ENCODE results near the gene CCDC8.
"Not testable (repeated sequence)": the region's sequence is repeated elsewhere in the genome, so short reads cannot be mapped to it uniquely, and the experiment has no call there.

The CCDC8 gene

DNA sequence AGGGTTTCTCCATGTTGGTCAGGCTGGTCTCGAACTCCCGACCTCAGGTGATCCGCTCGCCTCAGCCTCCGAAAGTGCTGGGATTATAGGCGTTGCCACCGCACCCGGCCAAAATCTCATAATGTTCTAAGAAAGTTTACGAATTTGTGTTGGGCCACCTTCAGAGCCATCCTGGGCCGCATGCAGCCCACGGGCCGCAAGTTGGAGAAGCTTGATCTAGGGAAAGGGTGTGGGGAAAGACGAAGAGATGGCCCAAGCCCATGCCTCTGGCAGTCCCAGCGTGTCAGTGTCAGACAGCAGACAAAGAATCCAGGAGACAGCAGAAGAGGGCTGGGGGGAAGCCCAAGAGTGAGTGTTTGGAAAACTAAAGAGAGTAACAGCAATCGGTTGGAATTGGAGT lies 32.7 kb upstream of the CCDC8 start:
- DNase-seq (ENCODE audit: low read depth) = no peak
- no peak overlapping the region for H3K4me3 ChIP-seq (ENCODE audit: low read length)
- TF ChIP-seq, protein P1, sequence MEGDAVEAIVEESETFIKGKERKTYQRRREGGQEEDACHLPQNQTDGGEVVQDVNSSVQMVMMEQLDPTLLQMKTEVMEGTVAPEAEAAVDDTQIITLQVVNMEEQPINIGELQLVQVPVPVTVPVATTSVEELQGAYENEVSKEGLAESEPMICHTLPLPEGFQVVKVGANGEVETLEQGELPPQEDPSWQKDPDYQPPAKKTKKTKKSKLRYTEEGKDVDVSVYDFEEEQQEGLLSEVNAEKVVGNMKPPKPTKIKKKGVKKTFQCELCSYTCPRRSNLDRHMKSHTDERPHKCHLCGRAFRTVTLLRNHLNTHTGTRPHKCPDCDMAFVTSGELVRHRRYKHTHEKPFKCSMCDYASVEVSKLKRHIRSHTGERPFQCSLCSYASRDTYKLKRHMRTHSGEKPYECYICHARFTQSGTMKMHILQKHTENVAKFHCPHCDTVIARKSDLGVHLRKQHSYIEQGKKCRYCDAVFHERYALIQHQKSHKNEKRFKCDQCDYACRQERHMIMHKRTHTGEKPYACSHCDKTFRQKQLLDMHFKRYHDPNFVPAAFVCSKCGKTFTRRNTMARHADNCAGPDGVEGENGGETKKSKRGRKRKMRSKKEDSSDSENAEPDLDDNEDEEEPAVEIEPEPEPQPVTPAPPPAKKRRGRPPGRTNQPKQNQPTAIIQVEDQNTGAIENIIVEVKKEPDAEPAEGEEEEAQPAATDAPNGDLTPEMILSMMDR (conservative IDR thresholded peaks at IDR 0.05; ENCODE audit: low read depth, low read length) = no peak

DNA sequence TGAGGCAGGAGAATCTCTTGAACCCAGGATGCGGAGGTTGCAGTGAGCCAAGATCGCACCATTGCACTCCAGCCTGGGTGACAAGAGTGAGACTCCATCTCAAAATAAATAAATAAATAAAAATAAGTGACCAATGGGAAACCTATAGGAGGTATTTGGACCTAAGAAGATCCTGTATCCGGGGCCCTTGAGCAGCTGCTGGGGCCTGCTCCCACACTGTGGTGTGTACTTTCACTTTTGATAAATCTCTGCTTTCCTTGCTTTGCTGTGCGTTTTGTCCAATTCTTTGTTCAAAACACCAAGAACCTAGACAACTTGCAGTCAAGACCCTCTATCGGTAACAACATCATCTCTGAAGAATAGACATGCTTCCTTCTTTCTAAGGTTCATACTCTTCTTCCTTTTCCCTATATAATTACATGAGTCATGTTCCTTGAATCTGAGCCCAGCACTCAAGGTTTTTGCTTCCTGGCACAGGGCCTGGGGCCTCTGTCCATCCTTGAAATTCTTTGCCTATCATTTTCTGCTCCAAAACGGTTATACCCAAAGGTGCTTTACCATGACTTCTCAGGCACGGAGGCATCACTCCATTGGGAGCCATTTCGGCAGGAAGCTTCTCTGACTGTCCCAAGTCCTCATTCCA lies 29.6 kb upstream of the CCDC8 start:
- TF ChIP-seq, protein P1 (conservative IDR thresholded peaks at IDR 0.05; ENCODE audit: low read depth, low read length) = no peak
- no peak overlapping the region for H3K4me3 ChIP-seq (ENCODE audit: low read length)
- peak; percentile 14 for DNase-seq (ENCODE audit: low read depth)

DNA sequence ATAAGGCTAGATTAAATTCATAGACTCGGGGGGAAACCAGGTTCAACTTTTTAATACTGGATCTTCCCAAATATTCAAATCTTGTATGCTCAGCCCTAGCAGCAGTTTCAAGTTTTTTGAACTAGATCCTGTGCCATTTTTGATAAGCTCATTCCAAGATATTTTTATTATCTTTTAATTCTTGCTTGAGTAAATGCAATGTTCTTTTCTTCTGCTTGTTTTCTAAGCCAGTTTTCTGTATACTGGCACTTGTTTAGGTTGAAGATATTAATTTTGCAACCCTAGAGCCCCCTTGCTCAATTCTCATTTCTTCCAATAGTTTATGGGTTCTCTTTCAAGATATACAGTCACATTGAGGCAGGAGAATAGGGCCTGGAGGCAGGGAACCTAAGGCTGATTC lies 28.5 kb upstream of the CCDC8 start:
- no peak overlapping the region for H3K4me3 ChIP-seq (ENCODE audit: low read length)
- TF ChIP-seq, protein P1 (conservative IDR thresholded peaks at IDR 0.05; ENCODE audit: low read depth, low read length) = no peak
- DNase-seq (ENCODE audit: low read depth) = no peak

DNA sequence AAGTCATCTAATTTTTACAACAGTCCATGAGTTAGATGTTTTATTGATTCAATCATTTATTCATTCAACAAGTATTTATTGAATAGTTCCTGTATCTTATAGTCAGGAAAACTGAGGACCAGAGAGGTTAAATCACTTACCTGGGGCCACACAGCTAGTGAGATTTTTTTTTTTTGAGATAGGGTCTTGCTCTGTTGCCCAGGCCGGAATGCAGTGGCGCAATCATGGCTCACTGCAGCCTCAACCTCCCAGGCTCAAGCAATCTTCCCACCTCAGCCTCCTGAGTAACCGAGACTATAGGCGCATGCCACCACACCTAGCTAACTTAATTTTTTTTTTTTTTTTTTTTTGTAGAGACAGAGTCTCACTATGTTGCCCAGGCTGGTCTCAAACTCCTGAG lies 22.3 kb upstream of the CCDC8 start:
- not testable (repeated sequence) for H3K4me3 ChIP-seq (ENCODE audit: low read length); DNase-seq (ENCODE audit: low read depth)

DNA sequence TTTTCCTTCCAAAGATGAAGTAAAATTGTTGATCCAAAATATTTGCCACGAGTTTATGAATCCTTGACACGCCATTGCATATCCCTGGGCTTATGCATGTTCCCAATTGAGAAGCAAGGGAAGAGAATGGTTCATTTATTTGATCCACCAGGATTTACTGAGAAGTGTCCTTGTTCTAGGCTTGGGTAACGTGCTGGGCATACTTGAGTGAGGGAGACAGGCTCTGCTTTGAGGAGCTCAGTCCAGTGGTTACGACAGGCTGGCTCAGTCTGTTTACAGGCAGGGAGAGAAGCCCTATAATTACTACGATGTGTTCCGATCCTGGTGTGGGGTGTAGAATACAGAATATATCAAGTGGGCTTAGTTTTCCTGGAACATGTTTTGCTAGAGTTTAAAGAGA lies 21.6 kb upstream of the CCDC8 start:
- no peak for DNase-seq (ENCODE audit: low read depth)
- TF ChIP-seq, protein P1 (conservative IDR thresholded peaks at IDR 0.05; ENCODE audit: low read depth, low read length) = no peak
- H3K4me3 ChIP-seq (ENCODE audit: low read length) = no peak overlapping the region

DNA sequence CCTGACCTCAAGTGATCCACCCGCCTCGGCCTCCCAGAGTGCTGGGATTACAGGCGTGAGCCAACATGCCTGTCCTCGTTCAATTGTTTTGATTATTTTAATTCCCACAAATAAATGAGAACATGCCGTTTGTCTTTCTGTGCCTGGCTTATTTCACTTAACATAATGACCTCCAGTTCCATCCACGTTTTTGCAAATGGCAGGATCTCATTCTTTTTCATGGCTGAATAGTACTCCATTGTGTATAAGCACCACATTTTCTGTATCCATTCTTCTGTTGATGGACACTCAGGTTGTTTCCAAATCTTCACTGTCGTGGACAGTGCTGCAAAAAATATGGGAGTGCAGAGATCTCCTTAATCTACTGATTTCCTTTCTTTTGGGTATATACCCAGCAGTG lies 20.1 kb upstream of the CCDC8 start:
- H3K4me3 ChIP-seq (ENCODE audit: low read length); DNase-seq (ENCODE audit: low read depth): not testable (repeated sequence)

DNA sequence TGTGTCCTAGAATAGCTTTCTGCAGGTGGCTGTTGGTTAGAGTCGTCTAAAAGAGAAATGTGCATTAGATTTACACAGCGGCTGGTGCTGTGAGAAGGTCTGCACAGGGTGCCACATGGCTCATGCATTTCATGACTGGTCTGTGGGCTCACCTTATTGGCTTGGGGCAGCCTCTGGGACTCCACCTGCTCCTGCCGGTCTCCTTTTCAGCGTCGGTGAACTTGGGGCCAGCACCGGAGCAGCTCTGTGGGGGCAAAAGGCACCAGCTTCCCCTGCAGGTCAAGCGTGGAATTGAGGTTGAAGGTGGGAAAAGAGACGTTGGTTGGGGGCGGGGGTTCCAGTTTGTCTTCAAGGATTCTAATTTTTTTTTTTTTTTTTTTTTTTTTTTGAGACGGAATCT lies 18.5 kb upstream of the CCDC8 start:
- no peak overlapping the region for H3K4me3 ChIP-seq (ENCODE audit: low read length)
- DNase-seq (ENCODE audit: low read depth) = no peak
- TF ChIP-seq, protein P1 (conservative IDR thresholded peaks at IDR 0.05; ENCODE audit: low read depth, low read length) = peak; percentile 35

DNA sequence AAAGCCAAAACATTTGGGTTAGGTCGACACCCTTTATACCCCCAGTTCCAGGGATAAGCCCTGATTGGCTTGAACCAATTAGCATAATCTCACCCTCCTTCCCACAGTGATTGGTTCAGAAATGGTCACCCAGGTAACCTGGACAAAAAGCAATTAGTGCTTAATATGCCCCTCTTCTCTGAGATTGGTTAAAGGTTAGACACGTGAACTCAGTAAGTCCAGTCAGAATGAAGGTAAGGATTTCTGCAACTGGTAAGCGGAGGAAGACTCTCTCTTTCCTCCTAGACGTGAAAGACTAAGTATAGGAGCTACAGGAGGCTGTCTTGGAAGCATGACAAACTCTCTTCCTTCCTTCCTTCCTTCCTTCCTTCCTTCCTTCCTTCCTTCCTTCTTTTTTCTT lies 16.6 kb upstream of the CCDC8 start:
- no peak for DNase-seq (ENCODE audit: low read depth)
- TF ChIP-seq, protein P1 (conservative IDR thresholded peaks at IDR 0.05; ENCODE audit: low read depth, low read length) = no peak
- no peak overlapping the region for H3K4me3 ChIP-seq (ENCODE audit: low read length)

All from retinal pigment epithelial cell (primary cell).